ENCODE measurements around the gene RGS12. TPM values are rescaled to one million over a fixed set of nuclear protein-coding genes. Genes with fewer than 3 reads are reported as not detected.

Gene RGS12
- polyA plus RNA-seq, 1 of the 3 experiments (the other 2 are of a cell fraction): 18.4 TPM

DNA sequence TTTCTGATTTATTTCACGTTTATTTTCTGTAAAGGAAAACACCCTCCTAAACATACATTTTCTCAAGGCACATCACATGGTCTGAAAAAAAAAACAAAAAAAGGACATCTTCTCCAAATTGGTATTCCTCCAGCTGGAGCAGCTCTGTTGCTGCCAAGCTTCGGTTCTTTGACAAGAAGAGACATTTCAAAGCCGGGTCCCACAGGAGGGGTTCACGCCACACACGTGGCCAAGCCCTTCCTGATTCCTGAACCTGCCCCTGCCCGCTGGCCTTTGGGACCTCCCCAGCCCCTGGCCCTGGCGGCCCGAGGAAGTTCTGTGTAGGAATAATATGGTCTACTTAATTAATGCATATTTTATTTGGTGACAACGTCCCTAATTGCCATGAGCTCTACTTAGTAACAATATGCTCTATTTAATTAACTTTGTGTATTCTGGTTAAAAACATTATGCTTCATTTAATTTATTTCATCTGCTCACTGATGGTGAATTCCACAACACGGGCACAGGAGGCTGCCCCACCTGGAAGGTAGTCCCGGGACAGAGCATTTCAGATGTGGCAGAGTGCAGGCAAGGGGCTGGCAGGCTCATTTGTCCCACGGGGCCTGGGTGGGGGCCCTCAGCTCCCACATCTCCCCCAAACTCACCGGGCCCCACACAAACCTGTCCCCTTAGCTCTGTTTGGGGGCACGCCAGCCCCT lies 5.4 kb upstream of the RGS12 start:
- POLR2A ChIA-PET: no interaction called here
- H3K9me2 ChIP-seq: no peaks in the 10 kb centered on the region
- CTCF ChIA-PET: no interaction called here
- no peaks in the 10 kb centered on the region for H3K9me3 ChIP-seq
- H3K4me3 ChIP-seq (ENCODE audit: low read depth in 2 of 2, low read length in 1 of 2): no peak overlapping the region
- no peak overlapping the region for H3K9ac ChIP-seq
- H3K79me2 ChIP-seq (ENCODE audit: insufficient read depth): no peaks in the 10 kb centered on the region
- H3K4me1 ChIP-seq (ENCODE audit: control insufficient read depth in 1 of 2, insufficient read depth in 2 of 2, low read depth in 1 of 2, low read length in 1 of 2): peaks cover 7 to 9% of the 10 kb centered on the region in 2 experiments; a peak in 2 of 4 replicates
- no peak overlapping the region for H2AFZ ChIP-seq (ENCODE audit: low read depth)
- H3K4me2 ChIP-seq: no peak overlapping the region
- no peak for DNase-seq
- WGBS (ENCODE audit: low lambda C conversion rate): 56% methylated on average over 14 of the region's 14 CpGs
- H3K27me3 ChIP-seq (ENCODE audit: insufficient read depth): no peaks in the 10 kb centered on the region
- no peaks in the 10 kb centered on the region for H4K20me1 ChIP-seq (ENCODE audit: insufficient read depth)
- no peak overlapping the region for H3K27ac ChIP-seq (ENCODE audit: low read depth in 2 of 2, low read length in 1 of 2)
- H3F3A ChIP-seq (replicated peaks; ENCODE audit: insufficient read depth): no peaks in the 10 kb centered on the region
- TF ChIP-seq, protein P1, sequence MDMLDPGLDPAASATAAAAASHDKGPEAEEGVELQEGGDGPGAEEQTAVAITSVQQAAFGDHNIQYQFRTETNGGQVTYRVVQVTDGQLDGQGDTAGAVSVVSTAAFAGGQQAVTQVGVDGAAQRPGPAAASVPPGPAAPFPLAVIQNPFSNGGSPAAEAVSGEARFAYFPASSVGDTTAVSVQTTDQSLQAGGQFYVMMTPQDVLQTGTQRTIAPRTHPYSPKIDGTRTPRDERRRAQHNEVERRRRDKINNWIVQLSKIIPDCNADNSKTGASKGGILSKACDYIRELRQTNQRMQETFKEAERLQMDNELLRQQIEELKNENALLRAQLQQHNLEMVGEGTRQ (IDR thresholded peaks at IDR 0.05; ENCODE audit: borderline replicate concordance, low read depth, low read length): no peak
- TF ChIP-seq FOSL2 (IDR thresholded peaks at IDR 0.05; ENCODE audit: borderline replicate concordance, low read depth): no peak
- TF ChIP-seq CHD2 (IDR thresholded peaks at IDR 0.05; ENCODE audit: low read length, partially characterized antibody): no peak
- TF ChIP-seq, protein P2, sequence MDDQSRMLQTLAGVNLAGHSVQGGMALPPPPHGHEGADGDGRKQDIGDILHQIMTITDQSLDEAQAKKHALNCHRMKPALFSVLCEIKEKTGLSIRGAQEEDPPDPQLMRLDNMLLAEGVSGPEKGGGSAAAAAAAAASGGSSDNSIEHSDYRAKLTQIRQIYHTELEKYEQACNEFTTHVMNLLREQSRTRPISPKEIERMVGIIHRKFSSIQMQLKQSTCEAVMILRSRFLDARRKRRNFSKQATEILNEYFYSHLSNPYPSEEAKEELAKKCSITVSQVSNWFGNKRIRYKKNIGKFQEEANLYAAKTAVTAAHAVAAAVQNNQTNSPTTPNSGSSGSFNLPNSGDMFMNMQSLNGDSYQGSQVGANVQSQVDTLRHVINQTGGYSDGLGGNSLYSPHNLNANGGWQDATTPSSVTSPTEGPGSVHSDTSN (IDR thresholded peaks at IDR 0.05): no peak
- TF ChIP-seq RCOR1 (IDR thresholded peaks at IDR 0.05; ENCODE audit: low read length): no peak
- no peak for TF ChIP-seq GATA2 (CRISPR knock-in tag; IDR thresholded peaks at IDR 0.05)
- TF ChIP-seq MEF2A (IDR thresholded peaks at IDR 0.05; ENCODE audit: borderline replicate concordance, low read depth): no peak
- TF ChIP-seq RAD21 (IDR thresholded peaks at IDR 0.05; ENCODE audit: low read length): no peak
- no peak for TF ChIP-seq FOXM1 (IDR thresholded peaks at IDR 0.05; ENCODE audit: low read depth)
- TF ChIP-seq, protein P3, sequence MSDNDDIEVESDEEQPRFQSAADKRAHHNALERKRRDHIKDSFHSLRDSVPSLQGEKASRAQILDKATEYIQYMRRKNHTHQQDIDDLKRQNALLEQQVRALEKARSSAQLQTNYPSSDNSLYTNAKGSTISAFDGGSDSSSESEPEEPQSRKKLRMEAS (IDR thresholded peaks at IDR 0.05; ENCODE audit: low read depth): no peak
- no peak for TF ChIP-seq TCF12 (IDR thresholded peaks at IDR 0.05)
- no peak for TF ChIP-seq POLR2AphosphoS5 (IDR thresholded peaks at IDR 0.05; ENCODE audit: low read depth, low read length)
- no peak for TF ChIP-seq TAF1 (IDR thresholded peaks at IDR 0.05; ENCODE audit: borderline replicate concordance, low read depth, low read length)
- H3K36me3 ChIP-seq (replicated peaks in 1 of 2; ENCODE audit: control insufficient read depth in 1 of 2, insufficient read depth in 2 of 2, low read length in 1 of 2): no peaks in the 10 kb centered on the region

DNA sequence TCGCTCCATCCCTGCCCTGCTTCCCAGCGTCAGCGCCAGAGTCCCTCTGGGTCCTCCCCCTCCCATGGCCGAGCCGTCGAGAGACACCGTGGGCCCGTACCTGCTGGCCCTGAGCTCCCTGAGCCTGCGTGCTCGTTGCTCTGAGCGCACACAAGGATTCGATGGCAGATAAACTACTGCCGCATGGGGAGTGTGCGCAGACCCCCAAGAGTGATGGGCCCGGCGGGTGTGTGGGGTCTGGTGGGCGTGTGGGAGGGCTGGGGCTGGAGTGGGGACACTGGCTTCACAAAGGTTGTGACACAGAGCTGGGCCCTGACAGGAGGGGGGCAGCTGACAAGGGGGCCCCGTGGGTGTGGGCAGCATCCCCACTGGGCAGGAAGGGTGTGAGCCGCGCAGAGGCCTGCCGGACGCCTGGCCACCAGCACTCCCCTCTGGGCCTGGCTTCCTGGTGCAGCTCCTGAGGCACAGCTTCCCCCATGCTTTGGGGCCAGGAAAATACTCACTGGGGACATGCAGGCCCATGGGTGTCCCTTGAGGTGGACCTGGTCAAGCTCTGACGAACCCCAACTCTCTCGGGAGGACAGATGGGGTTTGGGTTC lies 4.8 kb upstream of the RGS12 start:
- Histone ChIP-seq H3K4me2 (no peak overlapping the region), H3K9me3 (no peaks in the 10 kb centered on the region), H3K4me3 (ENCODE audit: low read depth in 2 of 2, low read length in 1 of 2) (no peak overlapping the region), H3K27me3 (ENCODE audit: insufficient read depth) (no peaks in the 10 kb centered on the region), H3K36me3 (replicated peaks in 1 of 2; ENCODE audit: control insufficient read depth in 1 of 2, insufficient read depth in 2 of 2, low read length in 1 of 2) (no peaks in the 10 kb centered on the region), H2AFZ (ENCODE audit: low read depth) (no peak overlapping the region), H3F3A (replicated peaks; ENCODE audit: insufficient read depth) (no peaks in the 10 kb centered on the region), H3K9me2 (no peaks in the 10 kb centered on the region), H4K20me1 (ENCODE audit: insufficient read depth) (no peaks in the 10 kb centered on the region), H3K79me2 (ENCODE audit: insufficient read depth) (no peaks in the 10 kb centered on the region), H3K27ac (ENCODE audit: low read depth in 2 of 2, low read length in 1 of 2) (no peak overlapping the region), H3K4me1 (ENCODE audit: control insufficient read depth in 1 of 2, insufficient read depth in 2 of 2, low read depth in 1 of 2, low read length in 1 of 2) (peaks cover 7 to 9% of the 10 kb centered on the region in 2 experiments; a peak in 2 of 4 replicates), H3K9ac (no peak overlapping the region)
- DNase-seq: no peak
- ChIA-PET CTCF (no interaction called here), POLR2A (no interaction called here)
- TF ChIP-seq EZH2phosphoT487 (IDR thresholded peaks at IDR 0.05; ENCODE audit: borderline replicate concordance, low read depth) (no peak), FOXM1 (IDR thresholded peaks at IDR 0.05; ENCODE audit: low read depth) (no peak), TEAD4 (IDR thresholded peaks at IDR 0.05; ENCODE audit: borderline replicate concordance, insufficient read depth) (no peak), TCF12 (IDR thresholded peaks at IDR 0.05) (no peak), RAD21 (IDR thresholded peaks at IDR 0.05; ENCODE audit: low read length) (no peak), RCOR1 (IDR thresholded peaks at IDR 0.05; ENCODE audit: low read length) (no peak), SIN3A (IDR thresholded peaks at IDR 0.05; ENCODE audit: borderline replicate concordance, low read depth, low read length) (no peak)
- TF ChIP-seq, protein P4, sequence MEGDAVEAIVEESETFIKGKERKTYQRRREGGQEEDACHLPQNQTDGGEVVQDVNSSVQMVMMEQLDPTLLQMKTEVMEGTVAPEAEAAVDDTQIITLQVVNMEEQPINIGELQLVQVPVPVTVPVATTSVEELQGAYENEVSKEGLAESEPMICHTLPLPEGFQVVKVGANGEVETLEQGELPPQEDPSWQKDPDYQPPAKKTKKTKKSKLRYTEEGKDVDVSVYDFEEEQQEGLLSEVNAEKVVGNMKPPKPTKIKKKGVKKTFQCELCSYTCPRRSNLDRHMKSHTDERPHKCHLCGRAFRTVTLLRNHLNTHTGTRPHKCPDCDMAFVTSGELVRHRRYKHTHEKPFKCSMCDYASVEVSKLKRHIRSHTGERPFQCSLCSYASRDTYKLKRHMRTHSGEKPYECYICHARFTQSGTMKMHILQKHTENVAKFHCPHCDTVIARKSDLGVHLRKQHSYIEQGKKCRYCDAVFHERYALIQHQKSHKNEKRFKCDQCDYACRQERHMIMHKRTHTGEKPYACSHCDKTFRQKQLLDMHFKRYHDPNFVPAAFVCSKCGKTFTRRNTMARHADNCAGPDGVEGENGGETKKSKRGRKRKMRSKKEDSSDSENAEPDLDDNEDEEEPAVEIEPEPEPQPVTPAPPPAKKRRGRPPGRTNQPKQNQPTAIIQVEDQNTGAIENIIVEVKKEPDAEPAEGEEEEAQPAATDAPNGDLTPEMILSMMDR (IDR thresholded peaks at IDR 0.05): no peak
- TF ChIP-seq, protein P1 (IDR thresholded peaks at IDR 0.05; ENCODE audit: borderline replicate concordance, low read depth, low read length): no peak
- whole genome bisulfite sequencing (ENCODE audit: low lambda C conversion rate): 89% methylated on average over 7 of the region's 24 CpGs

Data from SK-N-SH (cell line).